Epidermal melanocyte (primary cell): ENCODE results near the gene SLC6A3.

Experiments used
- DNase-seq: peaks from one replicate; pipeline ENCODE4 v3.0.0; 2011; ENCODE audit warnings: low spot score; ENCODE audit not compliant: insufficient read length

SLC6A3 gene

DNA sequence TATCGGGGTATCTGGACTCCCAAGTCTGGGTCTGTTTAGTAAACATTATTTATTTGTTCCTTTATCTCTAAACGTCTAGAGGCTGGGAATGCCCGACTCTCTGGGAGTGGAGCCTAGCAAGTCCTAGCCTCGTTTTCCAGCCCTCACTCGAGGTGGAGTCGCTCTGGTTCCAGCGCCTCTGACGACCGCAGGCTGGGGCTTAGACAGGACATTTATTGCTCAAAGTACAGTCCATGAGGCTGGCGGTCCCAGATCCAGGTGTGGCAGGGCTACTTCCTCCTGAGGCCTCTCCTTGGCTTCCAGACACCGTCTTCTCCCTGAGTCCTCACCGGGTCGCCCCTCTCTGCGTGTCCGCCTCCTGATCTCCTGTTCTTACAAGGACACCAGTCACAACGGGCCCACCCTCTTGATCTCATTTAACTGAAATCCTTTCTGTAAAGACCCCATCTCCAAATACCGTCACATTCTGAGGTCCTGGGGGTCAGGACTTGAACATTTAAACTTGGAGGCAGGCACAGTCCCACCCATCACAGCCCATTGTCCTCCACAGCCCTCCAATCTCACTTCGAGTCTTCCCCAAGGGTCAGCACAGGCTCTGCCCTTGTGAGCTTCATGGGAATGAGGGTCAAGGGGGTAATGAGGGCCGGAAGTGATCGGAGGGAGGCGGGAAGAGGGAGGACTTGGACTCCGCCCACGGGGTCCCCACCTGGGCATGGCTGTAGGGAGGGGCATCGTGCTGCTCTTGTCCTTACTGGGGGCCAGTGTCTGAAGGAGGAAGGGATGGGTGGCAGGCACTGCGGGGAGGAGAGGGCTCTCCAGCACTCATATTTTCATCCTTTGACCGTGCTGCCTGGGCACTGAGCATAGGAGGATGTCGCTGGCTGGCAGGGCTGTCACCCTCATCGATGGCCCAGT, 88.1 kb downstream of the SLC6A3 start:
- no peak for DNase-seq

DNA sequence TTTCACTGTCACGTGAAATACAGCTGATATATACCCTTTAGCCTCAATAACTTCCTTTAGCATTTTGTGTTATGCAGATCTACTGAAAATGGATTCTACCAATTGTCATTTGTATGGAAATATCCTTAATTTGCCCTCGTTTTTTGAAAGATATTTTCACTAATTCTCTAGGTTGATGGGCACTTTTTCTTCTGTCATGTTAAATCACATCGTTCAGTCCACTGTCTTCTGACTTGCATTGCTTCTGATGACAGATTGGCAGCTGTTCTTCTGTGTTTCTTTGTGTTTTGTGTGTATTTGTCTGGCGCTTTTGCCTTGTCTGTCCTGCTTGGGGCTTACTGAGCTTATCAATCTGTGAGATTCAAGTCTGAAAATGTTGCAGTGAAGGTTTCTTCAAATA, 90.7 kb downstream of the SLC6A3 start:
- DNase-seq, result no peak

DNA sequence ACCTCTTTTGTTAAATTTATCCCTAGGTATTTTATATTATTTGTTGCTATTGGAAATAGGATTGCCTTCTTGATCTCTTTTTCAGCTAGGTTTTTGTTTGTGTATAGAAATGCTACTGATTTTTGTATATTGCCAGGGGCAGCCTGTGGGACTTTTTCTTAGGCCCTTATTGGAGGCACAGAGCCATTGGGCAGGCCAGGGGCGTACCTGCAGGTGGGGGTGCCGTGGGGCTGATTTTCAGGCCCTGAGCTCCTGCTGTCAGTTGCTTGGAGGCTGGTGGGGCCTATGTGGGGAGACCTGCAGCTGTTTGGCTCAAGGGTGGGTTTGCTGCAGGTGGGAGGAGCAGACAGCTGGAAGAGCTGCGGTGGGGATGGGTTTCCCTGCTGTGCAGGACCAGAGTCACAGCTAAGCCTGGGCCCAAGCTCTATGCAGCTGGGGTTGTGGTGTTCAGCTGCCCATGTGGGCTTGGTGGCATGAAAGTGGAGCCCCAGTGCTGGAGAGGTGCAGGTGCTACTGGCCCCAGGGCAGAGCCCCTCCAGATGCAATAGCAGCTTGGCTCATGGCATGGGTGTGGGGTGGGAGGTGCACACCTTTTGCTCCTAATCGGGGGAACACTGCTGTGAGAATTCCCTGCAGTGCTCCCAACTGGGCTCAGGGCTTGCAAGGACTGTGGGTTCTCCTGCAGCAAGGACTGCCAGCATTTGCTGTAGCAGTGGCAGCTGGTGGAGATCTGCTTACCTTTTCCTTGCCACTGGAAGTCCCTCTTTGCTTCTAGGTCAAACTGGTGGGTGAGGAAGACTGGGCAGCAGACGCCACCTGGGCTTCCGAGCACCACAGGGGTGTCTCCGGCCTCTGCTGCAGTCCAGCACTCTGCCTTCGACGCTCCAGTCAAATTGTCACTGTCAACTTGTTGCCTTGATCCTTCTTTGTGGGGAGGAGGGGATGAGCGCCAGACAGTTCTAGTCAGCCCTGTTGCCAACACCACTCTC, 92.7 kb downstream of the SLC6A3 start:
- no peak for DNase-seq

DNA sequence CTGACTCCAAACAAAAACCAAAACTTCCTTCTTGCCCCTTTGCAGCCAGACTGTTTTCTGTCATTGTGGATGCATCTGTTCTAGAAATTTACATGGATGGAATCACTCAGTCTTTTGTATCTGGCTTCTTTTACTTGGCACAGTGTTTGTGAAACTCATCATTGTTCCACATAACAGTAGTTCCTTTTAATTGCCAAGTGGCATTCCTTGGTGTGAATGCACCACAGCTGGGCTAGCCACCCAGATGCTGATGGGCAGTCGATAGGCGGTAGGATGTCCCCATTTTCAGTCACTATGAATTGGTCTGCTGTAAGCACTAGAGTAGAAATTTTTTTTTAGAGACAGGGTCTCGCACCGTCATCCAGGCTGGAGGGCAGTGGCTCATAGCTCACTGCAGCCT, 94.1 kb downstream of the SLC6A3 start:
- no peak for DNase-seq

DNA sequence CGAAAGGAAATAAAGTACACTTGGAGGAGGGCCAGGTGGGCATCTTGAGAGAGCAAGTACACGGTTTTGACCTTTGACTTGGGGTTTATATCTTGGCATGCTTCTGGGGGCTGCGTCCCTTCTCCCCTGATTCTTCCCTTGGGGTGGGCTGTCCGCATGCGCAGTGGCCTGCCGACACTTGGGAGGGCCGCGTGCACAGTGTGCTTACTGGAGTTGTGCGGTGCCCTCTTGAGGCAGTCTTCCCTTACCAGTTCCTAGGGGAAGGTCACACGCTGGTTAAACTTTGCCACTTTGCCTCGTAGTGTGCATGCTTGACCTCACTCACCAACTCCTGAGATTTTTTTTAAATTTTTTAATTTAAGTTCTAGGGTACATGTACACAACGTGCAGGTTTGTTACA, 96.0 kb downstream of the SLC6A3 start:
- no peak for DNase-seq

DNA sequence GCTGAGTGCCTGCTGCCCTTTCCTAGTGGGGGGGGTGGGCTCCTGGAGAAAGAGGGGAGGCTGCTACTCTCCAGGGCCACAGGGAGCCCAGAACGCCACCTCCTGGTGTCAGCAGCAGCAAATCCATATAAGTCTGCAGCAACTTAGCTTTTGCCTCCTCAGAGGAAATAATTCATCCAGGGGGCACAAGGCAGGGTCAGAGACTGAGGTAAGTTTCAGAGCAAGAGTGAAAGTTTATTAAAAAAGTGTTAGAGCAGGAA, 96.3 kb downstream of the SLC6A3 start:
- DNase-seq, result no peak

DNA sequence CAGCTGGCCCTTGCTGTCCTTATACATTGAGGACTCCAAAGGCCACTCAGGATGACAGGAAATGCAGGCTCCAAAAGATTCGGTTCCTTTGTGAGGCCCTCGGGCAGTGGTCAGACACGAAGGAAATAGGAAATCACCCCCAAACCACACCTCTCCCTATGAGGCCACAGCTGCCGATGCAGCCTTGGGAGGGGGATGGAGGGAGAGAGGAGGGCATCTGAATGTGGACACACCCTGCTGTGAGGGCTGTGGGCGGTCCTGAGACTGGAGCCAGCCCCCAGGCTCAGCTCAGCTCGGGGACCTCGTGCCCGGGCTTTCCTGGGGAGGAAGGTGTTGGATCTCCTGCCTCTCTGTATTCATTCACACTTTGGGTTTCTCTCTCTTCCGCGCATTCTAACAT, 97.7 kb downstream of the SLC6A3 start:
- DNase-seq, result no peak

DNA sequence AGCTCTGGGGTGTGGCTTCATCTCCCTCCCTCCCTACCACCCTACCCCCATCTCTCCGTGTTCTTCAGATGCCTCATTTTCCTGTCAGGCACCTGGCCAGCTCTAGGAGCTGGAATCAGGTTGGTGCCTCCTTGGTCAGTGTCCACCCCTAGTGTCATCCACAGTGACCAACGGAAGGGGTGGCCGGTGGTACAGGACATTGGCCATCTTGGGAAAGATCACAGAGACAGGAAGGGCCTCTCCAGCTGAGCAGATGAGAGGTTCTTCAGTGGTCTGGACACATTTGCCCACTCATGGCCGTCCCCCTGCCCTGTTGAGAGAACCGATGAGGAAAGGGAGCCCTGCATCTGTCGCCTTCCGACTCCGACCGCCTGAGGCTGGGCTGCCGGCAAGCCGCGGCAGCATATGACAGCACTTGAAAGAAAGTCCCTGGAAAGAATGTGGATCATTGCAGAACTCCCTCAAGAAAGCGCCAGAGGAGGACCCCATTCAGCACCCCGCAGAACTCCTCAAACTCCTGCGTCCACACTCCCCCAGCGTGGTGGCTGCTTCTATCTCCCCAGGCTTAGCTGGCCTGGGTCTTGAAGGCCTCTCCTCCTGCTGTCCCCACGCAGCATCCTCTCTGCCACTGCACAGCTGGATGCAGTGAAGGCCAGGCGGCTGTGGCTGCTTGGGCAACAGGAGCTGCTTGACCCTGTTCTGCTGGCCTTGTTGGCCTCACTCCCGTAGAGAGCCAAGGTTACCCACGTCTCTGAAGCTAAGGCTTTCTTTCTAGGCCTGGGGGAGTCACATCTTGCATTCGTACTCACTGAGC, 98.4 kb downstream of the SLC6A3 start:
- DNase-seq, result no peak

DNA sequence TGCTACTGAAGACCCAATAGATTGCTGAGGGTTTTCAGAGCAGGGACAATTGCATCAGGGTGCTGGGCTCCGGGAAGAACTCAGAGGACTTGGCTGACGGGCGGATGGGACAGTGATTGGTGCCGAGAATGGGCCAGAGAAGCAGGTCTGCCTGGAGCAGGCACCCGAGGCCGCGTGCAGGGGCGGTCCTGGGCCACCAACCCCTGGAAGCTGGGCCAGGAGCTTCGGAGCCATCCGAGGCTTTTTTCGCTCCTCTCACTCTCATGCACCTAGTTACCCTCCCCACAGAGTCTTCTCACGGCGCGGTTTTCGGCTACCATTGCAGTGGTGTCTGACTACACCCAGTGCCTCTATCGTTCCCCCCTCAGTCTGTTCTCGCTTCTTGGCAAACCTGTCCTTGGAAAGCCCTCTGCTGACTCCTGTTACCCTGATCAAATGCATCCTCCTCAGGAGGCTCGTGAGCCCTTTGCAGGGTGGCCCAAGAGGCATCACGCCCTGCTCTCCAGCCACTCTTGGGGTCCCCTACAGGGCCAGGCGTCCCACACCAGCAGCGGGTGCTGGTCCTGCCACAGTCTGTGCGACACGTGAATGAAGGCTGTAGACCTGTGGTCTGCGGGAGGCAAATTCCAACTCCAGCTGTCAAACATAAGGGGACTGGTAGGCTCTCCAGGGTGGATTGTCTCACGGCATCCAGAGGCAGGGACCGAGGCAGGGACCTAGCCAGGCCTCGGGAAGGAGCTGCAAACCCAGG, 99.2 kb downstream of the SLC6A3 start:
- no peak for DNase-seq

DNA sequence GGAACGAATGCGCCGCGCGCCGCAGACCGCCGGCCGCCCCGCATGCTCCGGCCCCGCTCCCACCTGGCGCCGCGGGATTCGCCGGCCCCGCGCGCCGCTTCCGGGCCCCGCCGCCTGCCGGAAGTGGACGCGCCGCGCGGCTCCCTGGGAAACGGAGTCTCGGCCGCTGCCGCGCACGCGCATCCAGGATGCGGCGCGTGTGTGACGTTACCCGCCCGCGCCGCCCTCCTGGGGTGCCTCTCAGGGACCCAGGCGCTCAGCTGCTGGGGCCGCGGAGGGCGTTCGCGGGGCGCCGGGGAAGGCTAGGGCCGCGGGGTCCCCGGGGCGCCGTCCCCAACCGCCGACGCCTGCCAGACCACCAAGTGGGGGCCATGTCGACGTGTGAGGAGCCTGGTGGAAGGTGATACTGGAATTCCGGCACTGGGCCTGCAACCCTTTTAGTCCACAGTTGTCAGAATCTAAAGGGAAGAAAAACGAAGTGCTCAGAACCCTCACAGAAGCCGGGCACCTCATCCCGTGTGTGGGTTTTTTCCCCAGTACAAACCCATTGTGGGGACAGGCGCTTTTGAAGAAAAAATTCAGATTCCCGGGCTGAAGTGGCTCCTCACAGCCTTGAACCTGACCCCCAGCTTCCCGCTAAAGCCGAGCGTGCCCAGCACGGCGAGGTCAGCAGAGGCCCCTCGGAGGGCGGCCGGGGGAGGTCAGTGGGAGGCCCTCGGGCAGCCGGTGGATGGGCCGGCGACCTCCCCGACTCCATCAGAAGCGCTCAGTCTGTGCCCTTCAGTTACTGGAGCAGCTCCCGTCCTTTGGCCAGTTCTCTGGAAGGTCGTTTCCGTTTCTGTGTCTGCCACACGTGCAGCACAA, 100.0 kb downstream of the SLC6A3 start, which contains the start of gene CLPTM1L:
CLPTM1L (minus strand) TSS at position 125 of the 864 bp plus-strand sequence. CDS start 258 bp downstream, outside the sequence.
- peak; percentile 98 for DNase-seq

DNA sequence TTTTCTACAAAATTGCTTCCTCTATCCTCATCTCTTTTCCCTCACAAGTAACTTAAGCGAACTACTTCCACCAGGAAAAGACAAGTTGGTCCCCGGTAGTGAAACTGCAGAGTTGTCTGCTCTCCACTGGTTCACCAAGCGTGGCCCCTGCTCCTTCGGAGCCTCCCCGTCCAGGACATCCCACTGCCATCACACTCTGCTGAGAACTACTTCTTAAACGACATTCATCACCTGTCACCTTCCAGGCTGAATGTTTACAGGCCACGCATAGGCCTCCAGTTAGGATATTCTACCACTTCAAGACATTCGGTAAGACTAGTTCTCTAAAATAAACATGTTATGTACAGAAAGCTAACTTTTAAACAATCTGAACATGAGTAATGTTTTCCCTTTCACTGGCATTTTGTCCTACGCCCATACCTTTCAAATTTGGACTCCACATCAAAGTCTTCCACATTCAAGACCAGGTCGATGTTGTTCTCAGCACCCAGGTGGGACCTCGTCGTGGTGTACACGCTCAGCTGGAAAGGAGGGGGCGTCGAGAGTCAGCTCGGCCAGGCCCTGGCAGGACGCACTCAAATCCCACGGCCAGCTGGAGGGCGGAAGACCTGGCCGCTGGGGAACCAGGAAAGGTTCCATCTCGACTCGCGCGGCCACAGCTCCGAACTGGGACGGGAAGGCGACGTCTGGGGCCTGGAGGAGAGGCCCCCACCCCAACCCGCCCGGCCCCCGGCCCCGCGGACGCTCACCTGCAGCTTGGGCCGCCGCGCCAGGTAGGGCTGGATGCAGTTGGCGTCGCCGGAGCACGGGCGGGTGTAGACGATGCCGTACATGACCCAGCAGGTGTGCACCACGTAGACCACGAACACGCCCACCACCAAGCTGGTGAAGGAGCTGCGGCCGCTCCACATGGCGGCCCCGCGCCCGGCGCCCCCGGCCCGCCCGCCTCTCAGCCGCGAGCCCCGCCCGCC, 101.0 kb downstream of the SLC6A3 start:
- DNase-seq, result no peak

DNA sequence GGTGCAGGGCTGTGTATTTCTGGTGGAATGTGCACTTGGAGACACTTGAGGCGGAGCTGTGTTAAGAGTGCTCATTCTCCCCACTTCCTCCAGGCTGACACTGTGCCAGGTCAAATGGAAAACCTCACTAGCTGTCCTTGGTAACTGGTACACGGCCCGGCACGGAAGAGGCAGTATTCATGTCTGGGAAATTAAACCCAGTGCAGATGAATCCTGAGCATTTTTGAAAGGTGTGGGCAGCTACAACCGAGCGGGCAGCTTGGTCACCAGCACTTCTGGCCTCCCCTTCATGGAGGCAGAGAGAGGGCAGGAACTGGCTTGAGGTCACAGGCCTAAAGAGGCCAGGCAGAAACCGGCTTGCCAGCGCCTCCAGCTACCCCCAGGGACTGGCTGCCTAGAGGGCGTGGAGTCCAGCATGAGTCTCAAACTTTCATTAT, 101.9 kb downstream of the SLC6A3 start:
- no peak for DNase-seq
